Stimulated activated CD8-positive, alpha-beta memory T cell treated with anti-CD3 and anti-CD28 coated beads, Interleukin-7, amount 100 ng/mL, for 24 hours (primary cell): ENCODE measurements around the gene MYL3.

Experiments used
- DNase-seq: peaks from one replicate; pipeline ENCODE4 v3.0.0-alpha.2; 2020; ENCODE audit warnings: low read depth

MYL3 gene

DNA sequence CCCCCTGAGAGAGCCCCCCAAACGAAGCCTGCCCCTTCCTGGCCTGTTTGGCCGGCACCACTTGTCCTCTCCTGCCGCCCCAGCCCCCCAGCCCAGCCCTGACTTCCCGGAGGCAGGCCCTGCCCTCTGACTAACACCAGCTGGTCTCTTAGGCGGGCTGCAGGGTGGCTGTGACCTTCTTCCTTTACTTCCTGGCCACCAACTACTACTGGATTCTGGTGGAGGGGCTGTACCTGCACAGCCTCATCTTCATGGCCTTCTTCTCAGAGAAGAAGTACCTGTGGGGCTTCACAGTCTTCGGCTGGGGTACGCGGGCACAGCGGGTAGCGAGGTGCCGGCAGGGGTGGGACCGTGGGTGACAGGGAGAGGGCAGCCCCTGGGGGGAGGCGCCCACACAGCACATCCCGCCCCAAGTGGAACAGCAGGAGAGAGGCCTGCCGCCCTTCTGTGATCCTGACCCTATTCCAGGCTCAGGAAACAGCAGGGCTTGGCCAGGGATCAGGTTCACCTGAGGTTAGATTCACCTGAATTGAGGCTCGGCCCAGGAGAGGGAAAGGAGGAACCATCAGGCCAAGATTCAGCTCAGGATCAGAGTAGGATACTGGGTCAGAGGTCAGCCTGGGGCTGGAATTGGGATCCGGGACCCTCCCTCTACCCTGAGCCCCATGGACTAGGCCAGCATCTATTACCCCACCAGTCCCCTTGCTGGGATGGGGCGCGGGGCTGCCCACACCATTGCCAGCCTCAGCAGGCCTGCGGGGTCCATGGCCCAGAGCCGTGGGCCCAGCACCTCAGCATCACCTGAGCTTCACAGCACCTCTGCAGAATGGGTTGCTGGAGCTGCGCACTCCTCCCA is 36.1 kb upstream of the MYL3 start:
- no peak for DNase-seq

DNA sequence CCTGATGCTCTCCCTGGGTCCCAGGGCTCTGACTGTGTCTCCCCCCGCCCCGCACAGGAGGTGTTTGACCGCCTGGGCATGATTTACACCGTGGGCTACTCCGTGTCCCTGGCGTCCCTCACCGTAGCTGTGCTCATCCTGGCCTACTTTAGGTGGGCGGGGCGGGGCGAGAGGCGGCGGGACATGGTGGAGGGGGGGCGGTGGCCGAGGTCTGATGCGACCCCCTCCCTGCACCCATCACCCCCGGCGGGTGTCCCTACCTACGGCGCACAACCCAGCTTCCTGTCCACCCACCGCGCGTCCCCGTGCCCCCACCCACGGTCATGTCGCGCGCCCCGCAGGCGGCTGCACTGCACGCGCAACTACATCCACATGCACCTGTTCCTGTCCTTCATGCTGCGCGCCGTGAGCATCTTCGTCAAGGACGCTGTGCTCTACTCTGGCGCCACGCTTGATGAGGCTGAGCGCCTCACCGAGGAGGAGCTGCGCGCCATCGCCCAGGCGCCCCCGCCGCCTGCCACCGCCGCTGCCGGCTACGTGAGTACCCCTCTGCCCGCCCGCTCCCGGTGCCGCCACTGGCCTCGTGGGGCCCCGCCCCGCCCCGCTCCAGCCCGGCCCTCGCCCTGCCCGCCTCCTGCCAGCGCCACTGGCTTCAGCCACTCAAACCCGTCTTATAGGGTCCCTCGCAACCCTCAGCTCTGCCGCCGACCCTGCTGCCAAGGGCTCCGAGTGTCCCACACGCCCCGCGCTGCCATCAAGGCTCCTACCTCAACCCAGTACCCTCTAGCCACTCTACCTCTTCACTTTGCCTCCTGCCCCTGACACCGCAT is 35.3 kb upstream of the MYL3 start:
- DNase-seq: no peak

GRCh38 chr3:46897829-46898320 is 34.6 kb upstream of the MYL3 start:
- DNase-seq: no peak

- no peak for DNase-seq
Observed at GRCh38 chr3:46897031-46897430, 33.8 kb upstream of the MYL3 start.

GRCh38 chr3:46896386-46896785 is 33.1 kb upstream of the MYL3 start:
- DNase-seq: no peak

DNA sequence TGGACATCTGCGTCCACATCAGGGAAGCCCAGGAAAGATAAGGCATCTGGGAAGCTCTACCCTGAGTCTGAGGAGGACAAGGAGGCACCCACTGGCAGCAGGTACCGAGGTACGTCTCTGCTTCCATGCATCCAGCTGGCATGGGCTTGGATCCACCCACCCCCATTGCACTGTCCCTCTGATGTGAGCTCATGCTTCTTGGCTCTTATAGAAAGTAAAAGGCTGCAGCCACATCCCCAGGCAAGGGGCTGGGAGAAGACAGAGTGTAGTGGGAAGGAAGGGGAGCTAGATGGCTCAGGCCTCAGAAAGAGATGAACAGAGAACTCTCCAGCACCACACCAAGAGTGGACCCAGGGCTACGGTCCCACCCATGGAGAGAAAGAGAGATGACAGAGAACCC is 32.5 kb upstream of the MYL3 start:
- no peak for DNase-seq

- DNase-seq: peak; percentile 73
Observed at GRCh38 chr3:46895204-46895660, 32.0 kb upstream of the MYL3 start.

GRCh38 chr3:46894256-46894655 is 31.0 kb upstream of the MYL3 start:
- no peak for DNase-seq

- no peak for DNase-seq
Observed at GRCh38 chr3:46893763-46894162, 30.5 kb upstream of the MYL3 start.

- no peak for DNase-seq
Observed at GRCh38 chr3:46893146-46893748, 30.0 kb upstream of the MYL3 start.

DNA sequence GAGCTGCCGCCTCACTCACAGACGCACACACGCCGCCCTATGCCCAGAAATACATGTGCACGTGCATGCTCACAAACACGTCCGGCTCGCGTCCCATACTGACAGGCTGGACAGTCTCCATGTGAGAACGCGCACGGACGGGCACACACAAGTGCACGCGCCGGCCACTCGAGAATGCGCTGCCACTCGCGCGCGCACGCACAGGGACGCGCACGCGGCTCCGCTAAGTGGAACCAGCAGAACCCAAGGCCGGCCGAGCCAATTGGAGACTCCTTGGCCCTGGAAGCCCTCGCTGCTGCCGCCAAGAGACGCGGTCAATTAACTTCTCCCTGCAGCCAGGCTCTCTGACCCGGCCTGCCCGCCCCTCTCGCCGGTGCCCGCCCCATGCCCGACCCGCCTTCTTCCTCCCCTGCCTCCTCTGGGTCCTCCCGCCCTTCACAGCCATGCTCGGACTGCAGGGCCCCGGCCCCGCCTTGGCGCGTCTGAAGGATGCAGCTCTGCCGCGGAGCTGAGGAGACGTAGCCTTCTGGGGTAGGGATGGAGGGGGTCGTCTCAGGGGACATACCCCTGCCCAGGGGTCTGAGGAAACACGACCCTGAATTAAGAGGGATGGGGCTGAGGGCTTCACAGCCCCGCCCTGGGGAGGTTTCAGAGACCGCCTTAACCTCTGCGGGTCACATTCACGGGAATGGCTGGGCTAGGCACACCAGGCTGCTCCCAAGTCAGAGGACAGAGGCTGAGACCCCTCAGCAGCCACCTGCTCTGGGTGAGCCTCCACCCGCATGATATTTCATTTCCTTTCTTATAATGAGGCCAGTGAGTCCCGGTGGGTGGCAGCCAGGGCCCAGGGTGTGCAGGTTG is 29.3 kb upstream of the MYL3 start:
- DNase-seq: no peak

DNA sequence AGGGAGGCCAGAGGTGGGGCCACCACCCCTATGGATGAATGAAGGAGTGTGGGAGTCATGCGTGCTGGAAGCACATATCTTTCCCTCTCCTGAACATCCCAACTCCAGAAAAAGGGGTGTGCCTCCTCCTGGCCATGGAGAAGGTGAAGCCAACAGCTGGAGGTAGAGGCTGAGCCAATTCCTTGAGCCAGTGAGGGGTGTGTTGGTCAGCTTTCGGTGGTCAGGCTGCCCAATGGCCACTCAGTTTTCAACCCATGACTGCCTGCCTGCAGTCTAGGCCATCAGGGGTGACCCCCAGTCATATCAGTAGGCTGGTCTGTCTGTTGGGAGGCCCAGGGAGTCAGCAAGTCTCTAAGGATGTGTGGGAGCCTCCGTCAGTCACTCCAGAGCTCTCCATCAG is 27.9 kb upstream of the MYL3 start:
- DNase-seq: no peak

DNA sequence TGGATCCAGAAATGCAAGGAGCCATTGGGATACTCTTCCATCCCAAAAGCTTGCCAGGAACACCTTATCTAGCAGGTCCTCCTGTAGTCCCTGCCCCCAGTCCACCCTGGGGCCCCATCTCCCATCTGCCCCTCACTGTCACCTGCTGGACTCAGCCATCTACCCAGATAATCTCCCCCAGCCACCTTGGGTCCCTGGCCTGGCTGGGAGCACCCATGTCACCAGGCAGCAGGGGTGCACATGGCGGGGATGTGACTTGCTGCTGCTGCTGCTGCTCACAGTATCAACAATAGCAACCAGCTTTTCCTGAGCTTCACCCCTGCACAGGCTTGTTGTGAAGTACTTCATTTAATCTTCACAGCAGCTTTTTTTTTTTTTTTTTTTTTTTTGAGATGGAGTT is 26.9 kb upstream of the MYL3 start:
- DNase-seq: no peak

- no peak for DNase-seq
Observed at GRCh38 chr3:46889381-46890110, 26.3 kb upstream of the MYL3 start.

DNA sequence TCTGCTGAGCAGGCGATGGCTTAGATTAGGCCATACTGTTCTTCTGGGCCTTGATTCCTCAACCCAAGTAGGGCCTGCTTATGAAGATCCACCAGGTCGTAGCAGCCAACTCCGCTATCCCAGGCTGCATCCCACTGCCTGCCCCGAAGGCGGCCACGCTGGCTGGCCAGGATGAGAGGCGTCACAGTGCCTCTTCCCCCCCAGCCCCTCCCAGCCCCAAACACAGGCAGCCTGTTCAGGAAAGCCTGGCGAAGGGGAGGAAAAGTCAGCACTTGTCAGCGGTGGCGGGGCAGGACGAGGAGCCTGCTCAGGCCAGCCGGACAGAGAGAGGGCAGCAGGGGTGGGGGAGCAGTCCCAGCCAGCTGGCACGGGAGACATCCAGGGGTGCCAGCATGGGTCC is 25.5 kb upstream of the MYL3 start:
- no peak for DNase-seq

GRCh38 chr3:46887980-46888494 is 24.8 kb upstream of the MYL3 start:
- no peak for DNase-seq

GRCh38 chr3:46885612-46886011 is 22.4 kb upstream of the MYL3 start:
- DNase-seq: no peak

- DNase-seq: no peak
Observed at GRCh38 chr3:46884929-46885328, 21.7 kb upstream of the MYL3 start.

GRCh38 chr3:46884427-46884826 is 21.2 kb upstream of the MYL3 start:
- no peak for DNase-seq

GRCh38 chr3:46883830-46884185 is 20.6 kb upstream of the MYL3 start:
- DNase-seq: no peak
